NCI-H1694 (cell line): ENCODE data around the gene MMP26.
"Not testable (repeated sequence)": the region's sequence is repeated elsewhere in the genome, so short reads cannot be mapped to it uniquely, and the experiment has no call there.

Source experiments
- DNase-seq: peaks from one replicate; lab custom pipeline; 2025; lab: John Stamatoyannopoulos, UW

Gene MMP26

DNA sequence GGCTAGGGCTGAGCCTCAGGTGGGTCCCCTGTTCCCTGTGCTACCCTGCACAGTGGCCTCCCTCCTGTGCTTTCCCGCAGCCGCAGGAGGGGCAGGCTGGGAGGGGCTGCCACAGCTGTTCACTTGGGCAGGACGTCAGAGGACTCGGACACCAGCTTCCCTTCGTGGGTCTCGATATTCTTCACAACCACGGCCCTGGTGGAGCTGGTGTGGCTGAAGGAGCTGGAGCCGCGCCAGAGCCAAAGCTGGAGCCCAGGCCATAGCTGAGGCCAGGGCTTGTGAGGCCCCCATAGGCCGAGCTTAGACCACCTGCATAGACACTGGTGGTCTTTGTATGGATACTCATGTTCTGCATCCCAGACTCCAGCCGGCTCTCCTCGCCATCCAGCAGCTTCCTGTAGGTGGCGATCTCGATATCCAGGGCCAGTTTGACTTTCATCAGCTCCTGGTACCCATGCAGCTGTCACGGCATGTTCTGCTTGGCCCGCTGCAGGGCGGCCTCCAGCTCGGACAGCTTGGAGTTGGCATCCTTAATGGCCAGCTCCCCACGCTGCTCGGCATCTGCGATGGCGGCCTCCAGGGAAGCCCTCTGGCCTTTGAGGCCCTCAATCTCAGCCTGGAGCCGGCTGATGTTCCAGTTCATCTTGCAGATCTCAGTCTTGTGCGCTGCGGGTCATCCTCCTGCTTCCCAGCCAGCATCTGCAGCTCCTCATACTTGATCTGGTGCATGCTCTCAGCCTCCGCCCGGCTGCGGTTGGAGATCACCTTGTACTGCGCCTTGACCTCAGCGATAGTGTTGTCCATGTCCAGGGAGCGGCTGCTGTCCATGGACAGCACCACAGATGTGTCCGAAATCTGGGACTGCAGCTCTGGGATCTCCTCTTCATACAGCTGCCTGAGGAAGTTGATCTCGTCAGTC lies 18.3 kb downstream of the MMP26 start:
- not testable (repeated sequence) for DNase-seq

DNA sequence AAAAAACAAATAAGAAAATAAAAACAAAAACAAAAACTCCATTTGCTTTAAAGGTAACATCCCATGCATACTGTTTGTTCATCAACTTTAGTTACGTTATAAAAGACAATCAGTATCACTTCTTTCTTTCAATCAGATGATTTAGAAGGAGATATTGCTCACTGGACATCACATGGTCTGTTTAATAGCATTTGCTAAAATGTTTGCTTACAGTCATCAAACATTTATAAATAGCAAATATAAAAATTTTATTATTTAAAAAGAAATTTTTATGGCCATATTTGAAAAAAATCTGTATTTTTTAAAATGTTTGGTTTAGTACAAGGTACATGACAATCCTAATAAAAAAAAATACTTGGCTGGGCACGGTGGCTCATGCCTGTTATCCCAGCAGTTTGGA lies 22.6 kb downstream of the MMP26 start:
- no peak for DNase-seq

DNA sequence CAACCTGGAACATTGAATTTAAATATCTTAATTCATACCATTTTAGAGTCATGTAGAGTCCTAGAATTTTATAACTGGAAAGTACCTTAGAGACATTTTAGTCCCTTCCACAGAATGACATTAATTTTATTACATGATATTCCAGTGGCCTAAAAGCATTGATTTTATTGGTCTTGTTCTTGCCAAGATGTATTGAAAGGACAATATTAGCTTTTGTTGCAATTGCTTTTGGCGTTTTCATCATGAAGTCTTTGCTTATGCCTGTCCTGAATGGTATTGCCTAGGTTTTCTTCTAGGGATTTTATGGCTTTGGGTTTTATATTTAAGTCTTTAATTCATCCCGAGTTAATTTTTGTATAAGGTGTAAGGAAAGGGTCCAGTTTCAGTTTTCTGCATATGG lies 36.2 kb downstream of the MMP26 start:
- DNase-seq: no peak

DNA sequence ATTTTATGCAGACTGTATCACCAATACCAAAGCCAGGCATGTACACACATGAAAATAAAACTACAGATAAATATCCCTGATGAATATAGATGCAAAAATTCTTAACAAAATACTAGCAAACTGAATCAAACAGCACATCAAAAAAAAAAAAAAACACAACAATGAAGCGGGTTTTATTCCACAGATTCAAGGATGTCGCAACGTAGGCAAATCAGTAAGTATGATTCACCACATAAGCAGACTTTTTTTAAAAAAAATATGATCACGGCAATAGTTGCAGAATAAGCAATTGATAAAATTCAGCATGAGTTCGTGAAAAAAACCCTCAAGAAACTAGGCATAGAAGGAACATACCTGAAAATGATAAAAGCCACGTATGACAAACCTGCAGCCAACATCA lies 43.9 kb downstream of the MMP26 start:
- no peak for DNase-seq

DNA sequence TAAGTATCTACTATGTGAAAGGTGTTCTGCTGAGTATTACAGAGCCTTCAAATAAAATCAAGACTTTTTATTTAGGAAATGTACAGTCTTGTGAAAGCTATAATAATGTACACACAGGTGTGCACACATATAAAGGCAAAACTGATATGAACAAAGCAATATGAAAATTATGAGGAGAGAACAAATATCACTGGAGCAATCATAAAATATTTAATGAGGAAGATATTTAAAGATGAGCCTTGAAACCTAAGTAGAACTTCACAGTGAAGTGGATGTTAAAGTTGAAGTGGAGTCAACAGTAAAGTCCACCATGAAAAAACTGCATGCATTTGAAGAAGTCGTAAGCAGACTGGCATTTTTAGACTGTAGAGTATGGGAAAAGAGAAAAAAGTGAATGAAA lies 46.6 kb downstream of the MMP26 start:
- no peak for DNase-seq
